ENCODE data around the gene FUNDC1. TPM values are rescaled to one million over a fixed set of nuclear protein-coding genes. Genes with fewer than 3 reads are reported as not detected.

The FUNDC1 gene
- total RNA-seq, 1 experiment from 2014 or later: 17.0 TPM

GRCh38 chrX:44542567-44543325 lies at the start of gene FUNDC1 (continued):
- TF ChIP-seq CTCF (IDR thresholded peaks at IDR 0.05 in 2 of 3, conservative IDR thresholded peaks at IDR 0.05 in 1 of 3; ENCODE audit: borderline replicate concordance in 1 of 3, insufficient read depth in 1 of 3, low read depth in 2 of 3, low read length in 2 of 3): peak in 2 of 3 experiments; percentile 29 to 30; a peak in 2 of 6 replicates
- TF ChIP-seq SRF (IDR thresholded peaks at IDR 0.05; ENCODE audit: low read depth): no peak

- BruUV-seq (replicated peaks): no TSS peak
- CTCF ChIA-PET: no interaction called here
- Histone ChIP-seq H2AFZ (ENCODE audit: low read depth, low read length, poor library complexity, severe bottlenecking) (no peak overlapping the region), H3K9me2 (ENCODE audit: insufficient read depth) (no peaks in the 10 kb centered on the region), H3K4me2 (ENCODE audit: low read length) (no peak overlapping the region), H3K9ac (ENCODE audit: low read length) (no peak overlapping the region), H3K27me3 (ENCODE audit: insufficient read depth, low read length) (no peaks in the 10 kb centered on the region), H3K4me3 (replicated peaks in 1 of 2; ENCODE audit: low read depth in 1 of 2, low read length in 2 of 2) (no peak overlapping the region), H3K36me3 (ENCODE audit: control insufficient read depth in 1 of 2, insufficient read depth in 2 of 2, low read length in 2 of 2) (no peaks in the 10 kb centered on the region), H3K79me2 (ENCODE audit: insufficient read depth, low read length) (no peaks in the 10 kb centered on the region), H3K27ac (ENCODE audit: low read depth, low read length) (no peak overlapping the region), H4K20me1 (ENCODE audit: insufficient read depth) (no peaks in the 10 kb centered on the region), H3K9me3 (ENCODE audit: control insufficient read depth in 1 of 2, insufficient read depth in 1 of 2, low read depth in 1 of 2, low read length in 2 of 2) (no peaks in the 10 kb centered on the region), H3K4me1 (ENCODE audit: control insufficient read depth in 1 of 2, insufficient read depth in 2 of 2, low read length in 2 of 2) (no peaks in the 10 kb centered on the region)
- RAD21 ChIA-PET (ENCODE audit: low non-redundant PET in 1 of 2, low total read pairs in 2 of 2, uncharacterized antibody in 2 of 2, unreplicated experiment in 2 of 2): no interaction called here
- DNase-seq (ENCODE audit: low read depth, low spot score): no peak
- POLR2A ChIA-PET: no interaction called here
- ATAC-seq: no peak
- no peak for TF ChIP-seq POLR2A (IDR thresholded peaks at IDR 0.05; ENCODE audit: borderline replicate concordance, extremely low read depth, insufficient read depth, insufficient read length)
- TF ChIP-seq FOSL1 (IDR thresholded peaks at IDR 0.05; ENCODE audit: low read depth): no peak
- TF ChIP-seq REST (IDR thresholded peaks at IDR 0.05; ENCODE audit: low read depth): no peak
- no peak for TF ChIP-seq EZH2phosphoT487 (IDR thresholded peaks at IDR 0.05; ENCODE audit: borderline replicate concordance)
- no peak for TF ChIP-seq TCF7L2 (IDR thresholded peaks at IDR 0.05; ENCODE audit: borderline replicate concordance, extremely low read depth, insufficient read depth, insufficient read length)
- no peak for TF ChIP-seq ZNF274 (IDR thresholded peaks at IDR 0.05; ENCODE audit: low read depth, low read length)
- TF ChIP-seq CBX3 (IDR thresholded peaks at IDR 0.05; ENCODE audit: low read depth): no peak
- TF ChIP-seq EZH2 (IDR thresholded peaks at IDR 0.05): no peak
- TF ChIP-seq YY1 (IDR thresholded peaks at IDR 0.05; ENCODE audit: extremely low read depth, insufficient replicate concordance, low read depth, low read length): no peak
- TF ChIP-seq EGR1 (IDR thresholded peaks at IDR 0.05; ENCODE audit: low read depth): no peak
- no peak for TF ChIP-seq CEBPB (IDR thresholded peaks at IDR 0.05; ENCODE audit: low read depth)
- no peak for TF ChIP-seq MAX (IDR thresholded peaks at IDR 0.05)
- no peak for TF ChIP-seq SRF (IDR thresholded peaks at IDR 0.05; ENCODE audit: low read depth)
- TF ChIP-seq POLR2AphosphoS5 (IDR thresholded peaks at IDR 0.05; ENCODE audit: low read depth, low read length): no peak
- intact Hi-C loops (cut with micrococcal nuclease): no loop called here
These were observed 43.2 kb upstream of the FUNDC1 start for GRCh38 chrX:44585866-44586265.
